HUES6 (cell line): ENCODE results near the gene FAM83F.

Experiments used
- H3K27ac ChIP-seq: 2 replicates; pipeline ENCODE4 v1.7.0; 2013; ENCODE audit warnings: low read depth, mild to moderate bottlenecking, low read length, inconsistent platforms
- H3K27me3 ChIP-seq: 2 replicates; pipeline ENCODE4 v1.6.1; 2013; ENCODE audit warnings: low read length; ENCODE audit not compliant: control insufficient read depth, insufficient read depth
- H3K36me3 ChIP-seq: 2 replicates; pipeline ENCODE4 v1.6.1; 2013; ENCODE audit warnings: low read length; ENCODE audit not compliant: control insufficient read depth, insufficient read depth
- H3K4me1 ChIP-seq: 2 replicates; pipeline ENCODE4 v1.6.1; 2013; ENCODE audit warnings: low read length; ENCODE audit not compliant: control insufficient read depth, insufficient read depth
- H3K4me3 ChIP-seq: 2 replicates; pipeline ENCODE4 v1.5.1; 2013; ENCODE audit warnings: low read depth, low read length
- H3K9ac ChIP-seq: one replicate; pipeline ENCODE4 v1.6.1; 2013; ENCODE audit warnings: mild to moderate bottlenecking, low read length
- H3K9me3 ChIP-seq: 2 replicates; pipeline ENCODE4 v1.6.1; 2013; ENCODE audit warnings: low read depth, low read length; ENCODE audit not compliant: control insufficient read depth, insufficient read depth

The FAM83F gene

DNA sequence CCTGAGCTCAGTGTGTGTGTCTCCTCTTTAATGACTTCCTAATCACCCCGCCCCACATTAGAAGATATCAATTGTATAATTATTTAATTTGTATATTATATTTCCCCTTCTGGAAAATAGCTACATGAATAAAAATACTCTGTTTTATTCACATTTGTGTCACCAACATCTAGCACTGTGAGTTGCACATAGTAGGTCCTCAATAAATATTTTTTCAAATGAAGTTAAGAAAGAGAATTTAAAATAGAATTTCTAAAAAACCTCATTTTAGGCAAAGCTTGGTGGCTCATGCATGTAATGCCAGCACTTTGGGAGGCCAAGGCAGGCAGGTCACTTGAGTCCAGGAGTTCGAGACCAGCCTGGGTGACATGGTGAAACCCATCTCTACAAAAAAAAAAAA, 59.7 kb downstream of the FAM83F start:
- Histone ChIP-seq H3K4me1 (peaks cover 47% of the 10 kb centered on the region), H3K27me3 (no peaks in the 10 kb centered on the region), H3K36me3 (no peaks in the 10 kb centered on the region), H3K4me3 (no peak overlapping the region), H3K9ac (no peak overlapping the region), H3K9me3 (no peaks in the 10 kb centered on the region), H3K27ac (no peak overlapping the region)

DNA sequence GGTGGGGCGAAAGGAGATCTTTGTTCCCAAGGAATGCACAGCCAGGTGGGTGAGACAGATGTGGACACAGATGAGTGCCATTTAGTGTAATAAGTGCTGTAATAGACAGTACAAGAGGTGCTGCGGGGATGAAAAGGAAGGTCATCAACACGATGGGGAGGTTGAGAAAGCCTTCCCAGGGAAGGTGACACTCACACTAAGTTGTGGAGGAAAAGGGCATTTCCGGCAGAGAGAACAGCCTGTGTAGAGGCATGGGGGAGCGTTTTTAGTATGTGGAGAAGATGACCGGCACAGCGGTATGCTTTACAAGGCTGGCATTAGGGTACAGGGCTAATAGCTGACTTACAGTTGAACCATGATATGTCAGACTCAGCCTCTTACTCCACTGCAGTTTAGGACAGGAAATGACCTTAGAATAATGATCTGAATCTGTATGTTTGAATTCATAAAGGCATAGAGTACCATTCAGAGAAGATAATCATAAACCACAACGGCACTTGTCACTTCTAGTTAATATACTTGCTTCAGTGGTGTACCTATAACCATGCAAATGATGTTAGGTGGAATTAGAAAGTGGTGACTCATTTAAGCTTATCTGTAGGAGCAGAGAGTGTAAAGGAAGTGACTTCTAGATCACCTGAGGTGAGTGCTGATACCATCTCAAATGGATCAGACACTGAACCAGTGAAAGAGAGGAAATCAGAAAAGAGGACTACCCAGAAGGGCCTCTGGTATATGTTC, 60.6 kb downstream of the FAM83F start:
- Histone ChIP-seq H3K27me3 (no peaks in the 10 kb centered on the region), H3K4me3 (no peak overlapping the region), H3K27ac (no peak overlapping the region), H3K9me3 (no peaks in the 10 kb centered on the region), H3K4me1 (peaks cover 49% of the 10 kb centered on the region), H3K9ac (no peak overlapping the region), H3K36me3 (no peaks in the 10 kb centered on the region)

- no peaks in the 10 kb centered on the region for H3K36me3 ChIP-seq
- H3K27ac ChIP-seq, result no peak overlapping the region
- H3K9ac ChIP-seq, result no peak overlapping the region
- H3K4me3 ChIP-seq, result no peak overlapping the region
- no peaks in the 10 kb centered on the region for H3K9me3 ChIP-seq
- H3K4me1 ChIP-seq, result peaks cover 46% of the 10 kb centered on the region
- H3K27me3 ChIP-seq, result no peaks in the 10 kb centered on the region
These were observed 61.4 kb downstream of the FAM83F start for GRCh38 chr22:40056154-40056553.

- H3K9me3 ChIP-seq, result no peaks in the 10 kb centered on the region
- H3K27me3 ChIP-seq, result no peaks in the 10 kb centered on the region
- no peak overlapping the region for H3K27ac ChIP-seq
- H3K9ac ChIP-seq, result no peak overlapping the region
- no peaks in the 10 kb centered on the region for H3K36me3 ChIP-seq
- H3K4me3 ChIP-seq, result no peak overlapping the region
- peaks cover 42% of the 10 kb centered on the region for H3K4me1 ChIP-seq
These were observed 61.8 kb downstream of the FAM83F start for GRCh38 chr22:40056559-40056958.

GRCh38 chr22:40057652-40058051, 62.9 kb downstream of the FAM83F start:
- Histone ChIP-seq H3K4me3 (no peak overlapping the region), H3K27me3 (no peaks in the 10 kb centered on the region), H3K9me3 (no peaks in the 10 kb centered on the region), H3K4me1 (peaks cover 41% of the 10 kb centered on the region), H3K36me3 (no peaks in the 10 kb centered on the region), H3K9ac (no peak overlapping the region), H3K27ac (no peak overlapping the region)

GRCh38 chr22:40058265-40058664, 63.5 kb downstream of the FAM83F start:
- Histone ChIP-seq H3K4me1 (peaks cover 41% of the 10 kb centered on the region), H3K27ac (no peak overlapping the region), H3K9me3 (no peaks in the 10 kb centered on the region), H3K4me3 (no peak overlapping the region), H3K9ac (no peak overlapping the region), H3K27me3 (no peaks in the 10 kb centered on the region), H3K36me3 (no peaks in the 10 kb centered on the region)

GRCh38 chr22:40065981-40066380, 71.2 kb downstream of the FAM83F start:
- H3K36me3 ChIP-seq, result no peaks in the 10 kb centered on the region
- H3K4me1 ChIP-seq, result peaks cover 4% of the 10 kb centered on the region; the same call in 1 of the 2 replicates
- H3K27me3 ChIP-seq, result no peaks in the 10 kb centered on the region
- H3K4me3 ChIP-seq, result no peak overlapping the region
- no peak overlapping the region for H3K27ac ChIP-seq
- no peak overlapping the region for H3K9ac ChIP-seq
- no peaks in the 10 kb centered on the region for H3K9me3 ChIP-seq

GRCh38 chr22:40067639-40068038, 72.9 kb downstream of the FAM83F start:
- H3K9me3 ChIP-seq, result no peaks in the 10 kb centered on the region

DNA sequence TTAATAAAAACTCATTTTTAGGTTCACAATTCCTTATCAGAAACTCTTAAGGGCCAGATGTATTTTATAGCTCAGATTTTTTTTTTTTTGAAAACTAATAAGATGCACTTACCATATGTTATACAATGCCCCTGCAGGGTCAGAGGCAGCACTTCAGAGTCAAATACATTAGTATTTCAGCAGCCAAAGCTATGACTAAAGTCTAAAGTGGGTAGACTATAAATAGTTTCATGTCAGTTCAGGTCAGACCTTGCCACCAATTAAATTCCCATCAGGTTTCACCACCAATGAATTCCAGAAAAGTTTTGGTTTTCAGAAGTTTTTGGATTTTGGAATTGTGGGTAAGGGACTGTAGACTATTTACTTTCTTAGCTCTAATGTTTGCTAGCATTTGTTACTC, 75.9 kb downstream of the FAM83F start:
- H3K36me3 ChIP-seq, result no peaks in the 10 kb centered on the region
- H3K9me3 ChIP-seq, result no peaks in the 10 kb centered on the region
- H3K9ac ChIP-seq, result no peak overlapping the region
- no peak overlapping the region for H3K27ac ChIP-seq
- H3K4me1 ChIP-seq, result peaks cover 4% of the 10 kb centered on the region; the same call in 1 of the 2 replicates
- H3K27me3 ChIP-seq, result no peaks in the 10 kb centered on the region
- H3K4me3 ChIP-seq, result no peak overlapping the region

More at GRCh38 chr22:40067639-40068038, 72.9 kb downstream of the FAM83F start:
- no peaks in the 10 kb centered on the region for H3K36me3 ChIP-seq
- no peaks in the 10 kb centered on the region for H3K27me3 ChIP-seq
- H3K4me3 ChIP-seq, result no peak overlapping the region
- peaks cover 4% of the 10 kb centered on the region; the same call in 1 of the 2 replicates for H3K4me1 ChIP-seq
- no peak overlapping the region for H3K27ac ChIP-seq
- no peak overlapping the region for H3K9ac ChIP-seq

DNA sequence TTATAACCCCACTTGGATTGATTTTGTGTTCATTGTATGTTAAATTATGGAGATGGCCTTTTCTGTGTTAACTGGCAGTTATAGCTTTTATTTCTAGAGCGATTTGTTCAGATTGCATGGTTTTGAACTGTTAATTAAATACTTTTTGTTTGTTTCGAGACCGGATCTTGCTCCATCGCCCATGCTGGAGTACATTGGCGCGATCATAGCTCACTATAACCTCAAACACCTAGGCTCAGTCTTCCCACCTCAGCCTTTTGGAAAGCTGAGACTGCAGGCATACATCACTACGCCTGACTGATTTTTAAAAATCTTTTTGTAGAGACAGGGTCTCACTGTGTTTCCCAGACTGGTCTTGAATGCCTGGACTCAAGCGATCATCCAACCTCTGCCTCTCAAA, 77.0 kb downstream of the FAM83F start:
- H3K9me3 ChIP-seq, result no peaks in the 10 kb centered on the region
- H3K27me3 ChIP-seq, result no peaks in the 10 kb centered on the region
- no peak overlapping the region for H3K9ac ChIP-seq
- no peaks in the 10 kb centered on the region for H3K36me3 ChIP-seq
- H3K4me3 ChIP-seq, result no peak overlapping the region
- peaks cover 4% of the 10 kb centered on the region; the same call in 1 of the 2 replicates for H3K4me1 ChIP-seq
- H3K27ac ChIP-seq, result no peak overlapping the region

DNA sequence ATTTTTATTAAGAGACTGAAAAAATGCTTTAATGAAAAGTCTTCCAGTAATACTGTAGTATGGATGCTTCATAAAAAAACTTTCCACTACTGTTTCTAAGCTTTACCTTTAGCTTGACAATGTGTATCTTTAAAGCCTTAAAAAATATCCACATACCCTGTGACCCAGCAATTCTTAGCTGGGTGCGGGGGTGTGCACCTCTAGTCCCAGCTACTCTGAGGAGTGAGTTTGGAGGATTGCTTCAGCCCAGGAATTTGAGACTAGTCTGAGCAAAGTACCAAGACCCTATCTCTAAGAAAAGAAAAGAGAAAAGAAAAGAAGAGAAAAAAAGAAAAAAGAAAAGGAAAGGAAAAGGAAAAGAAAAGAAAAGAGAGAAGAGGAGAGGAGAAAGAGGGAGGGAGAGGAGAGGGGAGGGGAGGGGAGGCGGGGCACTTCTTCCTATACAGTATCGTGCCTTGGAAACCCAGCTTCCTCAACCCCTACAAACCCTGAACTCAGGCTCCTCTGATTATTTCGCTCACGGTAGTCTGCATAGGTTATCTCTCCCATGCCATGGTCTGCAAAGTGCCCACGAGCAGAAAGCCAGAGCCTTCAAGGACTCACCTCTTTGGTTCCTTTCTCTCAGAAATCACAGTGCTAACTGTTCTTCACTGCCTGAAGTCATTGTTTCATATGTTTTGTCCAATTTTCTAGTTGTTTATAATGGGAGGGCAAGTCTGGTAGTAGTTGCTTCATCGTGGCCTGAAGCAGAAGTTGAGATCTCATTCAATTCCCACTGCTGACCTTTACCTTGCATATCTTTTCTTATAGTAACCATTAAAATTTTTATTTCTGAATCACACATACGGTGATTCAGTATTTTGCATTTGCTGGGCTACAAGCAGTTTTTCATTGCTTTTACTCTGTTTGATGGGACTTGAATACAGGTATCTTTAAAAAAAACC, 82.2 kb downstream of the FAM83F start:
- H3K4me1 ChIP-seq, result peaks cover 12% of the 10 kb centered on the region
- no peaks in the 10 kb centered on the region for H3K36me3 ChIP-seq
- H3K9me3 ChIP-seq, result no peaks in the 10 kb centered on the region
- no peaks in the 10 kb centered on the region for H3K27me3 ChIP-seq
- H3K4me3 ChIP-seq, result no peak overlapping the region
- no peak overlapping the region for H3K9ac ChIP-seq
- H3K27ac ChIP-seq, result no peak overlapping the region
